ENCODE results near the gene RAD51D. TPM values are rescaled to one million over a fixed set of nuclear protein-coding genes. Genes with fewer than 3 reads are reported as not detected.
"Not testable (repeated sequence)": the region's sequence is repeated elsewhere in the genome, so short reads cannot be mapped to it uniquely, and the experiment has no call there.

The RAD51D gene
- total RNA-seq, 1 experiment from 2014 or later = 12.1 TPM

DNA sequence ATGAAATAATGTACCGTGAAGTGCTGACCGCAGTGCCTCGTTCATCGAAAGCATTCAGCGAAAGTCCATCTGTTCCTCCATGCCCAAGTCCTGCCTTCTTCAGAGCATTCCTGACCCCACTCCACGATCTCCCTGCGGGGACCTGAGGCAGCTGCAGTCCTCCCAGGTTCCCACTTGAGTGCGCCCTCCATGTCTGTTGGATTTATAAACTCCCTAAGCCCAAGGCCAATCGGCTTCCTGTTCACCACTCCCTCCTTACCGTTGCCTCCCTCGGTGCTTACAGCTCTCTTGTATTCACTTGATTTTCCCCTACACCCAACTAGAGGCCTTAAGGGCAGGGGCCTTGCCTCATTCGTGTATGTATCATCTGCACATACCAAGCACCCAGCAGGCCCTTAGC is 2.8 kb downstream of the RAD51D start:
- ChIA-PET POLR2A (ENCODE audit: low non-redundant PET) (no interaction called here), CTCF (no interaction called here)
- H3K4me3 ChIP-seq (ENCODE audit: low read depth, low read length, poor library complexity, severe bottlenecking) = no peak overlapping the region
- H3K27me3 ChIP-seq (replicated peaks; ENCODE audit: insufficient read depth, low read depth, low read length, poor library complexity) = no peaks in the 10 kb centered on the region
- no peaks in the 10 kb centered on the region for H3K9me3 ChIP-seq (ENCODE audit: low read depth, low read length, poor library complexity, severe bottlenecking)
- intact Hi-C loops (cut with micrococcal nuclease; ENCODE audit: unreplicated experiment) = no loop called here
- no peaks in the 10 kb centered on the region for H3K4me1 ChIP-seq (ENCODE audit: insufficient read depth, low read length, poor library complexity, severe bottlenecking)
- TF ChIP-seq, protein P1, sequence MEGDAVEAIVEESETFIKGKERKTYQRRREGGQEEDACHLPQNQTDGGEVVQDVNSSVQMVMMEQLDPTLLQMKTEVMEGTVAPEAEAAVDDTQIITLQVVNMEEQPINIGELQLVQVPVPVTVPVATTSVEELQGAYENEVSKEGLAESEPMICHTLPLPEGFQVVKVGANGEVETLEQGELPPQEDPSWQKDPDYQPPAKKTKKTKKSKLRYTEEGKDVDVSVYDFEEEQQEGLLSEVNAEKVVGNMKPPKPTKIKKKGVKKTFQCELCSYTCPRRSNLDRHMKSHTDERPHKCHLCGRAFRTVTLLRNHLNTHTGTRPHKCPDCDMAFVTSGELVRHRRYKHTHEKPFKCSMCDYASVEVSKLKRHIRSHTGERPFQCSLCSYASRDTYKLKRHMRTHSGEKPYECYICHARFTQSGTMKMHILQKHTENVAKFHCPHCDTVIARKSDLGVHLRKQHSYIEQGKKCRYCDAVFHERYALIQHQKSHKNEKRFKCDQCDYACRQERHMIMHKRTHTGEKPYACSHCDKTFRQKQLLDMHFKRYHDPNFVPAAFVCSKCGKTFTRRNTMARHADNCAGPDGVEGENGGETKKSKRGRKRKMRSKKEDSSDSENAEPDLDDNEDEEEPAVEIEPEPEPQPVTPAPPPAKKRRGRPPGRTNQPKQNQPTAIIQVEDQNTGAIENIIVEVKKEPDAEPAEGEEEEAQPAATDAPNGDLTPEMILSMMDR (conservative IDR thresholded peaks at IDR 0.05; ENCODE audit: low read depth, low read length) = no peak
- no peak for TF ChIP-seq EZH2 (IDR thresholded peaks at IDR 0.05; ENCODE audit: borderline replicate concordance, low read depth, low read length, poor library complexity, severe bottlenecking)
- no peak overlapping the region for H3K27ac ChIP-seq (ENCODE audit: low read depth, low read length, poor library complexity, severe bottlenecking)
- DNase-seq (ENCODE audit: low spot score) = no peak
- no TSS peak for BruUV-seq (replicated peaks)
- H3K36me3 ChIP-seq (ENCODE audit: insufficient read depth, low read length, poor library complexity, severe bottlenecking) = no peaks in the 10 kb centered on the region

GRCh38 chr17:35110791-35111190 is 8.9 kb downstream of the RAD51D start:
- H3K36me3 ChIP-seq (ENCODE audit: insufficient read depth, low read length, poor library complexity, severe bottlenecking); H3K4me1 ChIP-seq (ENCODE audit: insufficient read depth, low read length, poor library complexity, severe bottlenecking); BruUV-seq (replicated peaks); H3K9me3 ChIP-seq (ENCODE audit: low read depth, low read length, poor library complexity, severe bottlenecking); H3K4me3 ChIP-seq (ENCODE audit: low read depth, low read length, poor library complexity, severe bottlenecking); POLR2A ChIA-PET (ENCODE audit: low non-redundant PET); DNase-seq (ENCODE audit: low spot score); CTCF ChIA-PET; H3K27ac ChIP-seq (ENCODE audit: low read depth, low read length, poor library complexity, severe bottlenecking); intact Hi-C loops (cut with micrococcal nuclease; ENCODE audit: unreplicated experiment); H3K27me3 ChIP-seq (replicated peaks; ENCODE audit: insufficient read depth, low read depth, low read length, poor library complexity): not testable (repeated sequence)

DNA sequence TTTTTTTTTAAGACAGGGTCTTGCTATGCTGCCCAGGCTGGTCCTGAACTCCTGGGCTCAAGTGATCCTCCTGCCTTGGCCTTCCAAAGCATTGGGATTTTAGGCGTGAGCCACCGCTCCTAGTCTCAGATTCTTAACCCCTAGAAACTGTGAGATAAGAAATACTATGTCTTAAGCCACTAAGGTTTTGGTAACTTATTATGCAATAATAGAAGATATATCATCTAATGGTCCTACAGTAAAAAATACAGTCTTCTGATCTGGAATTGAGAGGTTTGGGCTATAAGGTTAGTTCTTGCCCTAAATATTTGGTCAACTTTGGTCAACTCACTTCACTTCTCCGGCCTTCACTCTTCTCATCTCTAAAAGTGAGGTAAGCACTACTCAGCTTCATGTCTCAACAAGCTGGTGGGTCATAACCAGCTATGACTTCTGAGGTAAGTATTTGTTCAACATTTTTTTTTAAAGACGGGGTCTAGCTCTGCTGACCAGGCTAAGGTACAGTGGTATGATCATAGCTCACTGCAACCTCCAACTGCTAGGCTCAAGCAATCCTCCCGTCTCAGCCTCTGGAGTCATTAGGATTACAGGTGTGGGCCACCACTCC is 14.7 kb downstream of the RAD51D start:
- no peaks in the 10 kb centered on the region for H3K36me3 ChIP-seq (ENCODE audit: insufficient read depth, low read length, poor library complexity, severe bottlenecking)
- ChIA-PET POLR2A (ENCODE audit: low non-redundant PET) (no interaction called here), CTCF (no interaction called here)
- no peak overlapping the region for H3K27ac ChIP-seq (ENCODE audit: low read depth, low read length, poor library complexity, severe bottlenecking)
- no peaks in the 10 kb centered on the region for H3K27me3 ChIP-seq (replicated peaks; ENCODE audit: insufficient read depth, low read depth, low read length, poor library complexity)
- H3K4me1 ChIP-seq (ENCODE audit: insufficient read depth, low read length, poor library complexity, severe bottlenecking) = no peaks in the 10 kb centered on the region
- no TSS peak for BruUV-seq (replicated peaks)
- no peak overlapping the region for H3K4me3 ChIP-seq (ENCODE audit: low read depth, low read length, poor library complexity, severe bottlenecking)
- intact Hi-C loops (cut with micrococcal nuclease; ENCODE audit: unreplicated experiment) = no loop called here
- no peak for DNase-seq (ENCODE audit: low spot score)
- H3K9me3 ChIP-seq (ENCODE audit: low read depth, low read length, poor library complexity, severe bottlenecking) = no peaks in the 10 kb centered on the region
- no peak for TF ChIP-seq EZH2 (IDR thresholded peaks at IDR 0.05; ENCODE audit: borderline replicate concordance, low read depth, low read length, poor library complexity, severe bottlenecking)
- TF ChIP-seq, protein P1 (conservative IDR thresholded peaks at IDR 0.05; ENCODE audit: low read depth, low read length) = no peak

DNA sequence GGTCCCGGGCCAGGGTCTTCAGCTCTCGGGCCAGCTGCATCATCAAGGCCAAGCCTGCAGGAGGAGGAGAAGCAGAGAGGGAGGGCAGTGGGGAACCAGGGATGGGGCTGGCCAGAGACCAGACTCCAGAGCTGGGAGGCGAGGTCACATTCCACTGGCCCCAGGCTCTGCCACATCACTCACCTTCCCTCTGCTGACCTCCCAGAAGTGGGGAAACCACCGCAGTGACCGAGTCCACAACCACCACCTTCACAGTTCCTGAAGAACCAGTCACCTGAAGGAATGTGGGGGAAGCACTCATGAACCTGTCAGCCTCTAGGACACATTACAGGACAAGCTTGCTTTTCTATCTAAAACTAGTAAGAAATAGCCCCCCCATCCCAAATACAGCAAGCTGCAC is 16.4 kb downstream of the RAD51D start:
- H3K36me3 ChIP-seq (ENCODE audit: insufficient read depth, low read length, poor library complexity, severe bottlenecking) = no peaks in the 10 kb centered on the region
- no peaks in the 10 kb centered on the region for H3K4me1 ChIP-seq (ENCODE audit: insufficient read depth, low read length, poor library complexity, severe bottlenecking)
- CTCF ChIA-PET = no interaction called here
- POLR2A ChIA-PET (ENCODE audit: low non-redundant PET) = no interaction called here
- H3K9me3 ChIP-seq (ENCODE audit: low read depth, low read length, poor library complexity, severe bottlenecking) = no peaks in the 10 kb centered on the region
- no peak overlapping the region for H3K27ac ChIP-seq (ENCODE audit: low read depth, low read length, poor library complexity, severe bottlenecking)
- H3K27me3 ChIP-seq (replicated peaks; ENCODE audit: insufficient read depth, low read depth, low read length, poor library complexity) = no peaks in the 10 kb centered on the region
- no peak overlapping the region for H3K4me3 ChIP-seq (ENCODE audit: low read depth, low read length, poor library complexity, severe bottlenecking)
- TF ChIP-seq, protein P1 (conservative IDR thresholded peaks at IDR 0.05; ENCODE audit: low read depth, low read length) = no peak
- TF ChIP-seq EZH2 (IDR thresholded peaks at IDR 0.05; ENCODE audit: borderline replicate concordance, low read depth, low read length, poor library complexity, severe bottlenecking) = no peak
- intact Hi-C loops (cut with micrococcal nuclease; ENCODE audit: unreplicated experiment) = no loop called here
- no TSS peak for BruUV-seq (replicated peaks)
- no peak for DNase-seq (ENCODE audit: low spot score)

Data from A673 (cell line).